ENCODE results near the gene ZNF324B.
"Not testable (repeated sequence)": the region's sequence is repeated elsewhere in the genome, so short reads cannot be mapped to it uniquely, and the experiment has no call there.

Gene ZNF324B

GRCh38 chr19:58469241-58470013 is 18.0 kb downstream of the ZNF324B start:
- no peaks in the 10 kb centered on the region for H3K4me1 ChIP-seq (ENCODE audit: insufficient read depth, low read length)
- no peaks in the 10 kb centered on the region for H3K9me3 ChIP-seq (ENCODE audit: control insufficient read depth, insufficient read depth, low read length)
- H3K36me3 ChIP-seq (ENCODE audit: insufficient read depth, low read length), result no peaks in the 10 kb centered on the region
- no peak overlapping the region for H3K9ac ChIP-seq (ENCODE audit: low read depth, low read length)

DNA sequence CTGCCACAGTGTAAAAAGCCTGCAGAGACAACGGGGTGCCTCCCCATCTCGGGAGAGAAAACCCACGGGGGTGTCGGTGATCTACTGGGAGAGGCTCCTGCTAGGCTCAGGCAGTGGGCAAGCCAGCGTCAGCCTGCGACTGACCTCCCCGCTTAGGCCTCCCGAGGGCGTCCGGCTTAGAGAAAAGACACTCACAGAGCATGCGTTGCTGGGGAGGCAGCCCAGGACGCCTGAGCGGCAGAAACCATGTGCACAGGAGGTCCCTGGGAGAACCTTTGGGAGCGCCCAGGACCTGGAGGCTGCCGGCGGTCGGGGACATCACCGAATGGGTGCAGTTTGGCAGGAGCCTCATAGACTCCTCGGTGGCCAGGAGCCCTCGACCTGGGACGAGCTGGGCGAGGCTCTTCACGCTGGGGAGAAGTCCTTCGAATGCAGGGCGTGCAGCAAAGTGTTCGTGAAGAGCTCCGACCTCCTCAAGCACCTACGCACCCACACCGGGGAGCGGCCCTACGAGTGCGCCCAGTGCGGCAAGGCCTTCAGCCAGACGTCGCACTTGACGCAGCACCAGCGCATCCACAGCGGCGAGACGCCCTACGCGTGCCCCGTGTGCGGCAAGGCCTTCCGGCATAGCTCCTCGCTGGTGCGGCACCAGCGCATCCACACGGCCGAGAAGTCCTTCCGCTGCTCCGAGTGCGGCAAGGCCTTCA is 19.6 kb downstream of the ZNF324B start:
- not testable (repeated sequence) for H3K9me3 ChIP-seq (ENCODE audit: control insufficient read depth, insufficient read depth, low read length); H3K9ac ChIP-seq (ENCODE audit: low read depth, low read length); H3K4me1 ChIP-seq (ENCODE audit: insufficient read depth, low read length); H3K36me3 ChIP-seq (ENCODE audit: insufficient read depth, low read length)

DNA sequence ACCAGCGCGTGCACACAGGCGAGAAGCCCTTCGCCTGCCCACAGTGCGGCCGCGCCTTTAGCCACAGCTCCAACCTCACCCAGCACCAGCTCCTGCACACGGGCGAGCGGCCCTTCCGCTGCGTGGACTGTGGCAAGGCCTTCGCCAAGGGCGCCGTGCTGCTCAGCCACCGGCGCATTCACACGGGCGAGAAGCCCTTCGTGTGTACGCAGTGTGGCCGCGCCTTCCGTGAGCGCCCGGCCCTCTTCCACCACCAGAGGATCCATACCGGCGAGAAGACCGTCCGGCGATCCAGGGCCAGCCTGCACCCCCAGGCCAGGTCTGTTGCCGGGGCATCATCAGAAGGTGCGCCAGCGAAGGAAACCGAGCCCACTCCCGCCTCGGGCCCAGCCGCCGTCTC is 20.3 kb downstream of the ZNF324B start:
- Histone ChIP-seq H3K9ac (ENCODE audit: low read depth, low read length) (no peak overlapping the region), H3K36me3 (ENCODE audit: insufficient read depth, low read length) (no peaks in the 10 kb centered on the region), H3K4me1 (ENCODE audit: insufficient read depth, low read length) (no peaks in the 10 kb centered on the region), H3K9me3 (ENCODE audit: control insufficient read depth, insufficient read depth, low read length) (no peaks in the 10 kb centered on the region)

DNA sequence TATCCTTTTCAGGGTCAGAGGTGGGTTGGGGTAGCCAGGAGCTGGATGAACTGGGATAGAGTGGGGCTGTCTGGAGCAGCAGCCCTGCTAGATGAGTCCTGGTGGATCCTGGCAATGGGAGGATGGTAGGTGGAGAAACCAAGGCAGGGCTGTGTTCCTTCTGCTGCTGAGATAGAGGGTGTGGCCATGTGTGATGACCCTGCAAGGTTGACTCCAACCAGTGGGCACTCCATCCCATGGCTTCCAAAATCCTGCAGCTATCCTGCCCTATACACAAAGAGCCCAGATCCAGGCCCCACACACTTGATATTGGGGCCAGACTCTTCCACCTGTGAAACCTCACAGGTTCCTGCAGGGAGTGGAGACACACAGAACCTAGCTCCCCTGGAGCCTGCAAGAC is 22.4 kb downstream of the ZNF324B start:
- Histone ChIP-seq H3K4me1 (ENCODE audit: insufficient read depth, low read length) (no peaks in the 10 kb centered on the region; the same call in 1 of the 2 replicates), H3K36me3 (ENCODE audit: insufficient read depth, low read length) (no peaks in the 10 kb centered on the region), H3K9ac (ENCODE audit: low read depth, low read length) (no peak overlapping the region), H3K9me3 (ENCODE audit: control insufficient read depth, insufficient read depth, low read length) (no peaks in the 10 kb centered on the region)

- Histone ChIP-seq H3K9ac (ENCODE audit: low read depth, low read length) (no peak overlapping the region), H3K9me3 (ENCODE audit: control insufficient read depth, insufficient read depth, low read length) (no peaks in the 10 kb centered on the region), H3K36me3 (ENCODE audit: insufficient read depth, low read length) (no peaks in the 10 kb centered on the region), H3K4me1 (ENCODE audit: insufficient read depth, low read length) (no peaks in the 10 kb centered on the region; the same call in 1 of the 2 replicates)
Measured at GRCh38 chr19:58474291-58474996, 23.0 kb downstream of the ZNF324B start.

DNA sequence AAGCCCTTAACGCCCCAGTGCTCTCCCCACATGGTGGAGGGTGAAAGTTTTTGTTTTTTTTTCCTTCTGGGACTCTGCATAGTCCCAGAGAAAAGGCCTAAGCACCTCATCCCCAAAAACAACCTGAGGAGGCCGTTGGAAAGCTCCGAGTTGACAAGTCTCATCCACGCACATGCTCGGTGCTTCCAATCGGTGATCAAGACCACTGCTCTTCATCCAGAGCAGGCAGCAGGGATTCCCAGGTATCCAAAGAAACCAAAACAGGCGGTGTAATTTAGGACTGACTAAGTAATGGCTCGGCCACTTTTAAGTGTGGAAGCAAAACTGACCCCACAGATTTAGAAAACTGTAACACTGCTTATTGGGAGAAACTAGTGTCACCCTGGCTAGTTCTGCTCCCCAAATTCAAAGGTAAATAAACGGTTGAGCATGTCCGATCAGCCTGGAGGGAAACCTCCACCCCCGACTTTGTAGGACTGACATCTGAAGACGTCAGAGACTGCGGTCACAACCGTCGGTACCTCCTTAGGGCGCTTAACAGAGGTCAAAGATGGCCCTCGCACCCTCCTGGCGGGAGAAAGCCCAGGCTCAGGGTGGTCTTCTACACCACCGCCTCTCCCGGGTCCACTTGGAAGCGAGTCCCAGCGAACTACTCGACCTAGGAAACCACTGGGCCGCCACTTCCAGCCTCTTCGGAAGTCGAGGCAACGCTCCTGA is 23.7 kb downstream of the ZNF324B start:
- H3K4me1 ChIP-seq (ENCODE audit: insufficient read depth, low read length), result no peaks in the 10 kb centered on the region; the same call in 1 of the 2 replicates
- no peaks in the 10 kb centered on the region for H3K36me3 ChIP-seq (ENCODE audit: insufficient read depth, low read length)
- H3K9me3 ChIP-seq (ENCODE audit: control insufficient read depth, insufficient read depth, low read length), result no peaks in the 10 kb centered on the region
- H3K9ac ChIP-seq (ENCODE audit: low read depth, low read length), result peak overlapping the region; percentile 77

GRCh38 chr19:58475714-58476497 is 24.5 kb downstream of the ZNF324B start, which contains the start of gene ZNF446:
Gene ZNF446 (plus strand): TSS chr19:58476352. CDS start chr19:58477219, 867 bp downstream.
- Histone ChIP-seq H3K4me1 (ENCODE audit: insufficient read depth, low read length) (no peaks in the 10 kb centered on the region; the same call in 1 of the 2 replicates), H3K9me3 (ENCODE audit: control insufficient read depth, insufficient read depth, low read length) (no peaks in the 10 kb centered on the region)

DNA sequence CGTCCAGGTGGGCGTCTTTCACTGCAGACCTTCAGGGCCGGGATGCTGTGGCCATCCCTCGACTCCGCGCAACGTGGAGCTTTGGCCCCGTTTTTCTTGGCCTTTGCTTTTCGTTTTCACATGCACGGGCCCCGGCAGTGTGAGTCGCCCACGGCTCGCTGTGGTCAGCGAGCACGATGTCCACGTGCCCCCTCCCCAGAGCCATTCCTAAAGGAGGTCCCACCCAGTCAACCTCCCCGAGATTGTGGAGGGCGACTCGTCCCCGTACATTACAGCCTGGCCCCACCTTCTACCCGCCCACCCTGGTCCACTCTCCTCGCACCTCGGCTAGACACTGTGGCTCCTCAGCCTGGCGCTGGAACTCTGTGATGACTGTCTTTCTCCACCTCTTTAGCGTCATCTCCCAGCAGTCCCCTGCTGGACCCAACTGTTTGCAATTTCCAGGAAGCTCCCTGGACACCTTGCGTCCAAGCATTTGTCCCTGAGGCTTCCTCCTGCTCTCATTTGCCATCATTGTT is 25.1 kb downstream of the ZNF324B start:
- Histone ChIP-seq H3K9ac (ENCODE audit: low read depth, low read length) (peak overlapping the region; percentile 77), H3K9me3 (ENCODE audit: control insufficient read depth, insufficient read depth, low read length) (no peaks in the 10 kb centered on the region), H3K4me1 (ENCODE audit: insufficient read depth, low read length) (no peaks in the 10 kb centered on the region; the same call in 1 of the 2 replicates), H3K36me3 (ENCODE audit: insufficient read depth, low read length) (peaks cover 5% of the 10 kb centered on the region; the same call in 1 of the 2 replicates)

More at GRCh38 chr19:58475714-58476497, 24.5 kb downstream of the ZNF324B start, which contains the start of gene ZNF446:
- H3K36me3 ChIP-seq (ENCODE audit: insufficient read depth, low read length), result no peaks in the 10 kb centered on the region
- H3K9ac ChIP-seq (ENCODE audit: low read depth, low read length), result peak within 1 kb of the TSS; percentile 77

DNA sequence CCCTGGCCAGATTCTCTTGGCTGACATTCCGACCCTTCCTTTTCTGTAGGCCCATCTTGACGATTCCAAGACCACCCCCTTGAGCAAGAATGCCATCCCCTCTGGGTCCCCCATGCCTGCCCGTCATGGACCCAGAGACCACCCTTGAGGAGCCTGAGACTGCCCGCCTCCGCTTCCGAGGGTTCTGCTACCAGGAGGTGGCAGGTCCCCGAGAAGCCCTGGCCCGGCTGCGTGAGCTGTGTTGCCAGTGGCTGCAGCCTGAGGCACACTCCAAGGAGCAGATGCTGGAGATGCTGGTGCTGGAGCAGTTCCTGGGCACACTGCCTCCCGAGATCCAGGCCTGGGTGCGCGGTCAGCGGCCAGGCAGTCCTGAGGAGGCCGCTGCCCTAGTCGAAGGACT is 25.7 kb downstream of the ZNF324B start:
- Histone ChIP-seq H3K4me1 (ENCODE audit: insufficient read depth, low read length) (no peaks in the 10 kb centered on the region; the same call in 1 of the 2 replicates), H3K36me3 (ENCODE audit: insufficient read depth, low read length) (peaks cover 6% of the 10 kb centered on the region; the same call in 1 of the 2 replicates), H3K9ac (ENCODE audit: low read depth, low read length) (no peak overlapping the region), H3K9me3 (ENCODE audit: control insufficient read depth, insufficient read depth, low read length) (no peaks in the 10 kb centered on the region)

GRCh38 chr19:58477871-58478270 is 26.4 kb downstream of the ZNF324B start:
- Histone ChIP-seq H3K4me1 (ENCODE audit: insufficient read depth, low read length) (no peaks in the 10 kb centered on the region; the same call in 1 of the 2 replicates), H3K9ac (ENCODE audit: low read depth, low read length) (no peak overlapping the region), H3K9me3 (ENCODE audit: control insufficient read depth, insufficient read depth, low read length) (no peaks in the 10 kb centered on the region)

GRCh38 chr19:58479303-58479702 is 27.9 kb downstream of the ZNF324B start:
- H3K4me1 ChIP-seq (ENCODE audit: insufficient read depth, low read length), result no peaks in the 10 kb centered on the region; the same call in 1 of the 2 replicates
- peaks cover 6% of the 10 kb centered on the region; the same call in 1 of the 2 replicates for H3K36me3 ChIP-seq (ENCODE audit: insufficient read depth, low read length)
- no peak overlapping the region for H3K9ac ChIP-seq (ENCODE audit: low read depth, low read length)
- no peaks in the 10 kb centered on the region for H3K9me3 ChIP-seq (ENCODE audit: control insufficient read depth, insufficient read depth, low read length)

More at GRCh38 chr19:58477871-58478270, 26.4 kb downstream of the ZNF324B start:
- H3K36me3 ChIP-seq (ENCODE audit: insufficient read depth, low read length), result peaks cover 6% of the 10 kb centered on the region; the same call in 1 of the 2 replicates

GRCh38 chr19:58479736-58480480 is 28.5 kb downstream of the ZNF324B start:
- no peaks in the 10 kb centered on the region; the same call in 1 of the 2 replicates for H3K4me1 ChIP-seq (ENCODE audit: insufficient read depth, low read length)
- H3K36me3 ChIP-seq (ENCODE audit: insufficient read depth, low read length), result peaks cover 6% of the 10 kb centered on the region; the same call in 1 of the 2 replicates
- H3K9ac ChIP-seq (ENCODE audit: low read depth, low read length), result no peak overlapping the region
- no peaks in the 10 kb centered on the region for H3K9me3 ChIP-seq (ENCODE audit: control insufficient read depth, insufficient read depth, low read length)

Measured in ES-I3 (cell line).